SKM-1 treated with dmso at 0.1 percent for 144 hours (cell line): ENCODE measurements around the gene TEX26.

ENCODE experiments used
- DNase-seq: peaks from one replicate; lab custom pipeline; 2025; ENCODE audit not compliant: unreplicated experiment; lab: John Stamatoyannopoulos, UW

The TEX26 gene

DNA sequence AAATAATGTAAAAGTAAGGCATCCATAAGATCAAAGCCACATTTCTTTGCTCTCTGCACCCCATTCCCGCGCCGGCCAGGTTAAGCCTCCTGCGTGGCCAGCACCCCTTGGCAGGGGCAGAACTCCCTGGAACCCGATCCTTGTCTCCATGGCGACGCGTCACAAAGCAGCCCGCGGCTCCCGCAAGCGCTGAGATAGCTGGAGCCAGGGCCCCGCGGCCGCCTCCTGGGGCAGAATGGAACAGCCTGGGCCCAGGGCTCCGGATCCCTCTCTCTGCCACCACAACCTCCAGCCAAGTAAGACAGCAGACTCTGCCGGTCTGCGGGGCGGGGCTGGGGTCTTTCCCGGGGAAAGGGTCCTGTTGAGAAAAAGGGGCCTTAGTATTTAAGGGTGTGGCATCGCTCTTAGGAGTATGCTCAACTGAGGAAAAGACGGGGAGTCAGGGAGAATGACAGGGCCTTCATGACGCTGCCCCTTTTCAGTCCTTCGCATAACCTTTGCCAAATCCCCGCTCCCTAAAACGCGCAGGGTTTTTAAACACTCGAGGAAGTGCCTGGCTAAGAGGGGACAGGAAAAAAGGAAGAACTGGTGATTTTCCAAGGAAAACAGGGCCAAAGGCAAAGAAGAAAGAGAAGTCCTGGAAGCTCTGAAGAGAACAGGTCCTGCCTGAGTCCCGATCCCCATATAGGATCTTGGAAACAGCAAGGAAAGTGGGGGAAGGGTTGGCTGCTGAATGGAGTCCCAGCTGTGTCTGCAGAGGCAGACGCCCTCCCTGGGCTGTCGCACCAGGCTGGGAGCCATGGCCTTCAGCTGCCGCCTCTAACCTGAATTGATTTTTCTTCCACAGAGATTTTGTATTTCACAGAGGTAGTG is at the start of gene TEX26:
Gene TEX26 (plus strand): TSS at position 176 of the 873 bp plus-strand sequence. CDS start 60 bp downstream, at position 236.
- no peak for DNase-seq

- DNase-seq = no peak
Observed at GRCh38 chr13:30882996-30883766, 49.3 kb upstream of the TEX26 start.

GRCh38 chr13:30884543-30884942 is 47.9 kb upstream of the TEX26 start:
- DNase-seq = no peak

GRCh38 chr13:30889196-30889690 is 43.2 kb upstream of the TEX26 start:
- DNase-seq = no peak

- DNase-seq = no peak
Observed at GRCh38 chr13:30892966-30893365, 39.5 kb upstream of the TEX26 start.

DNA sequence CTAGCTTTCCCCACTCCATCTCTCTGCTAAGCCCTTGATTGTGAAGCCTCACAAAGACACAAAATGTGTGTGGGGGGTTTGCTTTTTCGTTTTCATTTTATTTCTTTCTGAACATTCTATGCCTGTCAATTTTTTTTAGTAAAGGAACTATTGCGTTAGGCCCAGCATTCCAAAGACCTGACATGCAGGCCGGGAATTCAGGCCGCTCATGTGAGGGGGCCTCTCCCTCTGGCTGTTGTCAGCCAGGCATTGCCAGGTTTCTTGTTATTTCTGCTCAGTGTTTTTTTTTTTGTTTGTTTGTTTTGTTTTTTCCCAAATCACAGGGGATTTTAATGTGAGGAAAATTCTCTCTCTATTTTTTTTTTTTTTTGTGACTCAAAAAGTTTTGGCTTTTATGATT is 36.7 kb upstream of the TEX26 start:
- no peak for DNase-seq

DNA sequence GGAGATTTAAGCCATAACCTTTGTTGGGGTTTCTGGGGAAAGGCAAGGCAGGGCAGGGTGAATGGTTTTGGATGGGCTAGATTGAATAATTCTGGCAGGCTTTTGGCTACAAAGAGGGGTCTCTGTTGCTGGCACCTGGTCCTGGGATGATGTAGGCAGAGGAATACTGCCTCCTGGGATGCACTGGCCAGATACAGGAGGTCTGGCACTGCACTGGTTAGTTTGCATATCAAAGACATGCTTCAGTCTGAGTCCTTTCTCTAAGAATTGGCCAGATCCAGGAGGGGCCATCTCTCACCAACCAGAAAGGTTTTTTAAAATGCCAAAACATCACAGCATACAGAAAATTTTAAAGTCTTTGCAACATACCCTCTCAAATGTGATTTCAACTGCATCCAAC is 34.4 kb upstream of the TEX26 start:
- DNase-seq = no peak

DNA sequence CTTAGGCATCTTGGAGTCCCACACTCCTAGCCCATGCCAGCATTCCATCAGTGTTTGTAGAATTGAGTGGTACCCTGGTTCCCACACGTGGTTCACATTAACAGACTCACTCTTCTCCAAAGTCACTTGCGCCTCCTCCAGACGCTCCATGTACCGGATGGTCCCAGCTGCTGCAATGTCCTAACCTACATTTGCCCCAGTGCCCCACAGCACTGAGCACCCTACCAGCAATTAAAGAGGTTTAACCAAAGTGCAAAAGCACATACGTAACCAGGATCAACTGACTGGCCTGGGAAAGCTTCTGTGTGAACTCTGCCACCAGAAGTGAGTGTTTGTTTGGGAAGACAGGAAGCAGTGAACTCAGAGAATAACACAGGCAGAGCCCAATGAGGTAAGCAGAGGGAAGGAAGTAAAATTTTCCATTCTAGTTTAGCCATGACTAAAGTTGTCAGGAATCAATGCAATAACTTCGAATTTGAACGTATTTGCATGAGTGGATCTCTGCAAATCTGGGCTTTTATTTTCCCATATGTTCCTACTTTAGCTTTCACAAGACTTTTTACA is 33.7 kb upstream of the TEX26 start:
- DNase-seq = no peak

GRCh38 chr13:30900436-30900835 is 32.0 kb upstream of the TEX26 start:
- DNase-seq = no peak

DNA sequence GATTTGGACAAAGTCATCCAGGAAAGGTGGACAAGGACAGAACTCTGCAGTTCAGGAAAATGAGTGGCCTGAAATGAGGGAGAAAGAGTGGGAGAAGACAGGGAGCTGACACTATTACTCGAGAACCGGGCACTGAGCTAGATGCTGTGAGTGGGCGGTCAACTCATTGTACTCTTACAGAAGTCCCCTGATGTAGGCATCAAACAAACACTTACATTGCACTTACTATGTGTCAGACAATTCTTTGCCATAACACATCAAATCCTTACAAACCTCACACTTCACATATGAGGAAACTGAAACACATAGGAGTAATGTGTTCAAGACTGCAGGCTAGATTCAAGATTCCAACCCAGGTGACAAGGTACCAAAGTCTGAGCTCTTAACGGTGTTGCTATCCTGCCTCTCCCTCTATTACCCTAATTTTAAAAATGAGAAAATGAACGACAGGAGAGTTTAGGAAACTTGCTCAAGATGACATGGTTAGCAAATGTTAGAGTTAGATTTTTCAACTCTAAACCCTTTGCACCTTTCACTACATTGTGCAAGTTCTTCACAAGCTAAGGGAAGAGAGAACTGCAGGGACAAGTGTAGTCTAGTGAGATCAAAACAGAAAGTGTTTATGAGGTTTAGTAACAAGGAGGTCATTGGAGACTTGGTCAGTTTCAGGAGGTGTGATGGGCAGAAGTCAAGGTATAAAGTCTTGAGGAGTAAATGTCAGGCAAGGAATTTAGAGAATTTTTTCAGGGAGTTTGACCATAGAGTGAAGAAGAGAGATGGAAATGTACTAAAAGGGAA is 31.3 kb upstream of the TEX26 start:
- DNase-seq = no peak

GRCh38 chr13:30904043-30904442 is 28.4 kb upstream of the TEX26 start:
- DNase-seq = no peak

GRCh38 chr13:30905932-30906383 is 26.5 kb upstream of the TEX26 start, which contains the start of gene MEDAG:
Gene MEDAG (plus strand): TSS chr13:30906271. CDS start chr13:30906516, 245 bp downstream.
- no peak for DNase-seq

GRCh38 chr13:30906411-30907051 is 25.9 kb upstream of the TEX26 start:
- DNase-seq = no peak

DNA sequence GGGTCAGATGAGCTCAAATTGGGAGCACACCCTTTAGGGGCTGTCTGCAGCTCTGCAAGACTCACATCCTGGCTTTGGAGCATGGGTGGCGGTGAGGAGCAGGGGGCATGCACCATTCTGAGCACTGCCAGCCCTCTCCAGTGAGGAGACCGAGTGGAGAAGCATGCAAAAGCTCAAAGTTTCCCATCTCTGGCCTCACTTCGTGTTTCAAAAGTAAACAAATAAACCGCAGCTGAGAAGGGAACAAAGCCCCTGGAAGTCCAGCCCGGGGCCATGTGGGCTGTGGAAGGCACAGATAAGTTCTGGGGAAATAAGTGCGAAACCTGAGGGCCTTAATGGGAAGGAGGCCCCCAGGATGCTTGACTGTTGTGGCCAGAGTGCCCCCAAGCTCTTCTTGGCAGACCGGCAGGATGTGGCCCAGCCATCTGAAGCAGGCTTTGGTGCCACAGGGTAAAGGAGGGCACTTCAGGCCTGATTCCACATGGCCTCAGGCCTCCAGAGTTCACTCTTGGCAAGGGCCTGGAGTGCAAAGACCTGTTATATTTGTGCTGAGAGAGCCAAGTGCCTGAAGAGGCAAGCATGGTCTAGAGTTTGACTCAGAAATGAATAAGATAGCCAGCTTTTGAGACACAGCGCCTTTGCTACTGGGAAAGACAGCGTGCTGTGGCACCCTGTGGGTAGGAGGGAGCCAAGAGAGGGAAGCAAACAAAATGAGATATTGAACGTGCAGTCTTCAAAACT is 25.2 kb upstream of the TEX26 start:
- DNase-seq = no peak

DNA sequence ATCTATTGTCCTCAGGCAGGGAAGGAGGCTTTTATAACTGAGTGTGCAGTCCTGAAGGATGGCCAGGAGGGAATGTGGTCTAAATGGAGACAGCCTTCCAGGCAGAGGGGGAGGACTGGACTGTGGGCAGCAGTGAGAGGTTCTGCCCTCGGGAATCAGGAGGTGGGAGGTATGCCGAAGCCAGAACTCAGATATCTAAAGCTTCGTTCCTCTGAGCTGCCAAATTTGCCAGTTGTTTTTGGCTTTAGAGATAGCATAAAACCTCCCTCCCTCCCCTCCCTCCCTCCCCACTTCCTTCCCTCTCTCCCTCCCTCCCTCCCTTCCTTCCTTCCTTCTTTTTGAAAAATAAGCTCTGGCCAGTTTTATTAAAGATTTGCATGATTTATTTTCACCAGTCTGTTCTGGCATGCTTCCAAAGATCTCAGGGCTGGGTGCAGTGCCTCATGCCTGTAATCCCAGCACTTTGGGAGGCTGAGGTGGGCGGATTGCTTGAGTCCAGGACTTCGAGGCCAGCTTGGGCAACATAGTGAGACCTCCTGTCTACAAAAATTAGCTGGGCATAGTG is 24.0 kb upstream of the TEX26 start:
- DNase-seq = no peak

DNA sequence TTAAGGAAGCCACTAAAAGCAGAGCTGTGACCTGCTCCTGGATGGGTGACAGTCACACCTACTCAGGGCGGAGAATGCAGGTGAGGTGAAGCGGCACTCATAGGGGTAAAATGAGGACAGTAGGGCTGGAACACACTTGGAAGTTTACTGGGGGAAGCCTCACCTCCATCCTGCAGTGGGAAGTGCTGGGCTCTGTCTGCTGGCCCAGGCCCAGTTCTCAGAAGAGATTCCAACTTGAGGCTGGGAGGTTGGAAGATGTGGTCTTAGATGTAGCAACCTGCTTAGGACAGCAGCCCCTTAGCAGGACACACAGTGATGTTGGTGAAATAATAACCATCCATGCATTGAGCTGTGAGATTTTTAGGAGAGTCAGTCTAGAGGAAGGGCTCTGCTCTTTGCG is 21.8 kb upstream of the TEX26 start:
- DNase-seq = no peak

GRCh38 chr13:30915691-30916541 is 16.5 kb upstream of the TEX26 start:
- DNase-seq = no peak

DNA sequence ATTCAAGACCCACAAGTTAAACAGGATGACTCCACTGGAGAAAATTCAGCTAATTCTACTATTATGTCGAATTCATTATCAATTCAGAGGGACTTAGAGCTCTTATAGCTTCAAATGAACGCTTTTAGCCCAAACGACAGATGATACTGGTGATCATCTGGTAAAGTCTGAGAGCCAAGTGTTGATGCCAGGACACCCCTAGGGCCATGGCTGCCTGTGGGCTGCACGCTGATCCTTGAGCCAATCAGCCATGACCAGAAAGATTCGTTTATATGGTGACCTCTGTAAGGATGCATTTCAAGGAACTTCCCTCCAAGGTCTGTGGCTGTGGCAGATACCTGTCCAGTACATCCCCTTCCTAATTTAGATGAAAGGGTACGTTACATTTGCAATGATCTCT is 15.5 kb upstream of the TEX26 start:
- DNase-seq = no peak
